Measurements from ENCODE around the gene EBF3.

The EBF3 gene

GRCh38 chr10:129909080-129909479, 55.0 kb downstream of the EBF3 start:
- H3K4me3 ChIP-seq (ENCODE audit: low read length): no peak overlapping the region

GRCh38 chr10:129908406-129908805, 55.7 kb downstream of the EBF3 start:
- Histone ChIP-seq H3K9ac (ENCODE audit: low read depth, low read length) (no peak overlapping the region), H3K27me3 (ENCODE audit: insufficient read depth, low read length) (0 out of 2 replicates have a peak, but pooled peaks cover 1% of the 10 kb centered on the region), H3K4me3 (ENCODE audit: low read length) (no peak overlapping the region), H3K4me1 (ENCODE audit: insufficient read depth, low read length) (peaks cover 7% of the 10 kb centered on the region; the same call in 1 of the 2 replicates), H3K27ac (ENCODE audit: low read length) (no peak overlapping the region), H3K9me3 (ENCODE audit: insufficient read depth, low read depth, low read length) (no peaks in the 10 kb centered on the region), H3K36me3 (ENCODE audit: insufficient read depth, low read depth, low read length) (no peaks in the 10 kb centered on the region)

More at GRCh38 chr10:129909080-129909479, 55.0 kb downstream of the EBF3 start:
- Histone ChIP-seq H3K9ac (ENCODE audit: low read depth, low read length) (no peak overlapping the region), H3K27me3 (ENCODE audit: insufficient read depth, low read length) (no peaks in the 10 kb centered on the region), H3K27ac (ENCODE audit: low read length) (no peak overlapping the region), H3K36me3 (ENCODE audit: insufficient read depth, low read depth, low read length) (no peaks in the 10 kb centered on the region), H3K4me1 (ENCODE audit: insufficient read depth, low read length) (peaks cover 7% of the 10 kb centered on the region; the same call in 1 of the 2 replicates), H3K9me3 (ENCODE audit: insufficient read depth, low read depth, low read length) (no peaks in the 10 kb centered on the region)

DNA sequence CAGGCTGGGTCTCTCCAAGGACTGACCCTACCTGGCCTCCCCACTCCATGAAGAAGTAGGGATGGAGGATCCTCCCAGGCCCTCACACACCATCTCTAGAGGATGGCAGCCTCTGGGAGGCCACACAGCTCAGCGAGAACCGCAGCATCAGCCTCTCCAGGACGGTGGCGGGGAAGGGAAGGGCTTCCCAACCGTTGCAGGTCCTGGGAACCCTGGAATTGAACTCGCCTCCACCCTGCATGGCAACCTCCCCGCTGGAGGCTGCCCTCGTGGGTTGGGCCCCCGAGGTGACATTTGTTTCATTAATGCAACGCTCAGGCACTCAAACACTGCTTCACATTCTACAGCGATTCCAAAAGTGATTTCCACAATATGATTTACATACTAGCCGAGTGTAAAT, 58.5 kb downstream of the EBF3 start:
- Histone ChIP-seq H3K4me3 (ENCODE audit: low read length) (no peak overlapping the region), H3K9ac (ENCODE audit: low read depth, low read length) (no peak overlapping the region), H3K27ac (ENCODE audit: low read length) (no peak overlapping the region), H3K36me3 (ENCODE audit: insufficient read depth, low read depth, low read length) (no peaks in the 10 kb centered on the region), H3K4me1 (ENCODE audit: insufficient read depth, low read length) (peaks cover 10% of the 10 kb centered on the region), H3K9me3 (ENCODE audit: insufficient read depth, low read depth, low read length) (no peaks in the 10 kb centered on the region), H3K27me3 (ENCODE audit: insufficient read depth, low read length) (peaks cover 21% of the 10 kb centered on the region)

DNA sequence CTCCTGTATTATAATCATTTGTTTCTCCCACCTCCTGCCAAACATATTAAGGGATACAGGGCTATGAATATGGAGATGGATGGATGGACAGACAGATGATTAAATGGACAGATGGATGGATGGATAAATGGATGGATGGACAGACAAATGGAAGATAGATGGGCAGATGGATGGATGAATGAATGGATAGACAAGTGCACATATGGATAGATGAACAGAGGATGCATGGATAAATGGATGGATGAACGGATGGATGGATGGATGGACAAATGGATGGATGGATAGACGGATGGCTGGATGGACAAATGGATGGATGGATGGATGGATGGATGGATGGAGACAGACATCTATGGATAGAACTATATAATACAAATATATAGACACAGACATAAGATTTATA, 59.8 kb downstream of the EBF3 start:
- no peaks in the 10 kb centered on the region for H3K9me3 ChIP-seq (ENCODE audit: insufficient read depth, low read depth, low read length)
- H3K4me3 ChIP-seq (ENCODE audit: low read length): no peak overlapping the region
- no peak overlapping the region for H3K9ac ChIP-seq (ENCODE audit: low read depth, low read length)
- no peaks in the 10 kb centered on the region for H3K36me3 ChIP-seq (ENCODE audit: insufficient read depth, low read depth, low read length)
- peaks cover 10% of the 10 kb centered on the region for H3K4me1 ChIP-seq (ENCODE audit: insufficient read depth, low read length)
- no peak overlapping the region for H3K27ac ChIP-seq (ENCODE audit: low read length)
- peaks cover 34% of the 10 kb centered on the region for H3K27me3 ChIP-seq (ENCODE audit: insufficient read depth, low read length)

DNA sequence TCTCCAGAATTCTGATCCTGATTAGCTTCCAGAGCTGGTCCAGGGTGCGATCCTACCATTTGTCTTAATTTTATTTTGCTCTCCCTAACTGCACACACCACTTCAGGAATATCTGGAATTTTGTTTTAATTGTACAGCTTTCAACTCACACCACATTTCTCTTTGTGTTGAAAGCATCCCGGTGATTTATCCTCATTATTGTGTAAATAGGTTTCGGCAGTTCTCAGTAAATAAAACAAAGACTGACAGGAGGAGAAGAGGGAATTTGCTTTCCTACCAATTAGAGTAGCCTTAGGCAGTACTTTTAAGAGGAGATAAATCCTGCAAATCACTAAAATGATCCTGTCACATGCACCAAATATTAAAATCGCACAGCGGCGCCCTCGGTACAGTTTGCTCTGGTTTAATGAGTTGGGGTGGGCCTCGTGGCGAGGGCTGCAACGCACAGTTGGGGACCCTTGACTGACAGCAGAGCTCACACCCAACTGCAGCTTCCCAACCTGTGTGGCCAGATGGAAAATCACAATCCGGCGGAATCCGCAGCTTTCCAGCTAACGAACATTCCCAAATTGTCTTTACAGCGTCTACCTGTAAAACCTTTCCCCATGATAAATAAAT, 62.6 kb downstream of the EBF3 start:
- Histone ChIP-seq H3K36me3 (ENCODE audit: insufficient read depth, low read depth, low read length) (no peaks in the 10 kb centered on the region), H3K4me3 (ENCODE audit: low read length) (peak overlapping the region; percentile 4; the same call in 1 of the 2 replicates), H3K9ac (ENCODE audit: low read depth, low read length) (no peak overlapping the region), H3K27me3 (ENCODE audit: insufficient read depth, low read length) (peaks cover 57% of the 10 kb centered on the region), H3K4me1 (ENCODE audit: insufficient read depth, low read length) (peaks cover 22% of the 10 kb centered on the region), H3K9me3 (ENCODE audit: insufficient read depth, low read depth, low read length) (no peaks in the 10 kb centered on the region), H3K27ac (ENCODE audit: low read length) (no peak overlapping the region)

- Histone ChIP-seq H3K27ac (ENCODE audit: low read length) (no peak overlapping the region), H3K4me3 (ENCODE audit: low read length) (no peak overlapping the region), H3K27me3 (ENCODE audit: insufficient read depth, low read length) (peaks cover 59% of the 10 kb centered on the region), H3K9ac (ENCODE audit: low read depth, low read length) (no peak overlapping the region), H3K9me3 (ENCODE audit: insufficient read depth, low read depth, low read length) (no peaks in the 10 kb centered on the region), H3K36me3 (ENCODE audit: insufficient read depth, low read depth, low read length) (no peaks in the 10 kb centered on the region), H3K4me1 (ENCODE audit: insufficient read depth, low read length) (peaks cover 25% of the 10 kb centered on the region)
Measured at GRCh38 chr10:129900825-129901224, 63.2 kb downstream of the EBF3 start.

- Histone ChIP-seq H3K27me3 (ENCODE audit: insufficient read depth, low read length) (peaks cover 62% of the 10 kb centered on the region), H3K27ac (ENCODE audit: low read length) (no peak overlapping the region), H3K9ac (ENCODE audit: low read depth, low read length) (no peak overlapping the region), H3K9me3 (ENCODE audit: insufficient read depth, low read depth, low read length) (no peaks in the 10 kb centered on the region), H3K36me3 (ENCODE audit: insufficient read depth, low read depth, low read length) (no peaks in the 10 kb centered on the region), H3K4me1 (ENCODE audit: insufficient read depth, low read length) (peaks cover 25% of the 10 kb centered on the region), H3K4me3 (ENCODE audit: low read length) (no peak overlapping the region)
Measured at GRCh38 chr10:129899276-129900130, 64.6 kb downstream of the EBF3 start.

- H3K4me3 ChIP-seq (ENCODE audit: low read length): no peak overlapping the region
- peaks cover 25% of the 10 kb centered on the region for H3K4me1 ChIP-seq (ENCODE audit: insufficient read depth, low read length)
- no peak overlapping the region for H3K27ac ChIP-seq (ENCODE audit: low read length)
- H3K36me3 ChIP-seq (ENCODE audit: insufficient read depth, low read depth, low read length): no peaks in the 10 kb centered on the region
- no peak overlapping the region for H3K9ac ChIP-seq (ENCODE audit: low read depth, low read length)
- H3K27me3 ChIP-seq (ENCODE audit: insufficient read depth, low read length): peaks cover 62% of the 10 kb centered on the region
- no peaks in the 10 kb centered on the region for H3K9me3 ChIP-seq (ENCODE audit: insufficient read depth, low read depth, low read length)
Measured at GRCh38 chr10:129898706-129899268, 65.3 kb downstream of the EBF3 start.

GRCh38 chr10:129897871-129898626, 66.0 kb downstream of the EBF3 start:
- Histone ChIP-seq H3K4me3 (ENCODE audit: low read length) (peak overlapping the region; percentile 26; the same call in 1 of the 2 replicates), H3K36me3 (ENCODE audit: insufficient read depth, low read depth, low read length) (no peaks in the 10 kb centered on the region), H3K4me1 (ENCODE audit: insufficient read depth, low read length) (peaks cover 25% of the 10 kb centered on the region)

DNA sequence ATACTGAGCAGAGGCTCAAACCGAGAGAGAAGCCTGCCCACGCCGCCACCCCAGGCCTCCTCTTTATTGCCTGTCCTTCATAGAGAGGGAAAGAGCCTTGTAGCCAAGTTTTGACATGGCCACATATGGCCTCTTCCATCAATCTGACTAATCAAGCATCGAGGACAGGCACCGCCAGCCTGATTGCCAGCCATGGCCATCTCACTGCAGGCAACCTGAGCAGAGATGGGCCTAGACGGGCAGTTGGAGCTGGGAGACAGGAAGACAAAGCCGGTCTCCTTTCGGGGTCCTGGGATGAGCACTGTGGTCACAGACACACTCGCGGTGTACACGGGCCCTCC, 67.2 kb downstream of the EBF3 start:
- H3K4me3 ChIP-seq (ENCODE audit: low read length): no peak overlapping the region
- H3K4me1 ChIP-seq (ENCODE audit: insufficient read depth, low read length): peaks cover 20% of the 10 kb centered on the region
- no peaks in the 10 kb centered on the region for H3K9me3 ChIP-seq (ENCODE audit: insufficient read depth, low read depth, low read length)
- H3K27ac ChIP-seq (ENCODE audit: low read length): no peak overlapping the region
- H3K9ac ChIP-seq (ENCODE audit: low read depth, low read length): no peak overlapping the region
- H3K27me3 ChIP-seq (ENCODE audit: insufficient read depth, low read length): peaks cover 45% of the 10 kb centered on the region
- H3K36me3 ChIP-seq (ENCODE audit: insufficient read depth, low read depth, low read length): no peaks in the 10 kb centered on the region

More at GRCh38 chr10:129897871-129898626, 66.0 kb downstream of the EBF3 start:
- Histone ChIP-seq H3K9ac (ENCODE audit: low read depth, low read length) (no peak overlapping the region), H3K27me3 (ENCODE audit: insufficient read depth, low read length) (peaks cover 57% of the 10 kb centered on the region), H3K27ac (ENCODE audit: low read length) (no peak overlapping the region), H3K9me3 (ENCODE audit: insufficient read depth, low read depth, low read length) (no peaks in the 10 kb centered on the region)

DNA sequence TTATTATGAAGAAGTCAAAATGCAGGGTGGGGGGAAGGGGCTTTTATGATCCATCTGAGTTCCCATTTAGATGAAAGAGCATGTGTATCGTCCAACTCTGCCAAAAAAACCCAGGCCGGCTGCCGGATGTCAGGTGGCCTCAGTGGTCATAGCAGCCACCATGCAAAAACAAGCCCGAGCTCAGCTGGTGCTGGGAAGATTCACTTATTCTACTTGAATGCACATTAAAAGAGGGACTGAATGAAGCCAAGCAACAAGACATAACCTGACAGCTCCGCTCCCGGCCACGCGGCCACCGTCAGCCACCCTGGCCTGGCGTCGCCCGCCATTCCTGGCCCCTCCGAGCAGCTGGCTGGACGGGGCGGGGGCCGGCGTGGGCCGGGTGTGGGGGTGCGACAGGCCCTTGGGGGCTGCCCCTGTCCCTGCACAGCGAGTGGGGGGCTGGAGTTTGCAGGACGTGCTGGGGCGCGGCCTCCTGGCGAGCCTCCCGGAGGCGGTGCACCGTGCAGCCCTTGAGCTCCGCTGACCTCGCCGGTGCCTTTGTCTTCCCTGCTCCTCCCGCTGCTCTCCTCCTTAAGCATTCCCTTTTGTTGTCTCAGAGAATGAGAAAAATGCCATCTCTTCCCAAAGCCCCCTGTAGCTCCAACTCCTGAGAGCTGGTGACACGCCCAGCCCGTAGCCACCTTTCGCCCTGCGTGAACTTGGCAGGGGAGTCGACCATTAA, 67.8 kb downstream of the EBF3 start:
- H3K27ac ChIP-seq (ENCODE audit: low read length): no peak overlapping the region

More for the DNA sequence above, 67.8 kb downstream of the EBF3 start:
- Histone ChIP-seq H3K36me3 (ENCODE audit: insufficient read depth, low read depth, low read length) (no peaks in the 10 kb centered on the region), H3K9me3 (ENCODE audit: insufficient read depth, low read depth, low read length) (no peaks in the 10 kb centered on the region), H3K4me1 (ENCODE audit: insufficient read depth, low read length) (peaks cover 19% of the 10 kb centered on the region), H3K27me3 (ENCODE audit: insufficient read depth, low read length) (peaks cover 44% of the 10 kb centered on the region), H3K9ac (ENCODE audit: low read depth, low read length) (no peak overlapping the region), H3K4me3 (ENCODE audit: low read length) (no peak overlapping the region)
